Activated naive CD8-positive, alpha-beta T cell treated with anti-CD3 and anti-CD28 coated beads, Interleukin-2, amount 50 U/mL, for 16 hours (primary cell): Measurements from ENCODE around the gene TTLL12.

Experiments
- DNase-seq: peaks from one replicate; pipeline ENCODE4 v3.0.0-alpha.2; 2020; ENCODE audit warnings: low read depth, low spot score

The TTLL12 gene

GRCh38 chr22:43186272-43187170, at the start of gene TTLL12:
Gene TTLL12, minus strand, starts transcription at chr22:43187134. Its CDS starts 65 bp downstream, at chr22:43187069.
- DNase-seq, result no peak

GRCh38 chr22:43235445-43236409, 48.8 kb upstream of the TTLL12 start:
- no peak for DNase-seq

- DNase-seq, result no peak
Measured at GRCh38 chr22:43234264-43234988, 47.5 kb upstream of the TTLL12 start.

GRCh38 chr22:43233529-43233928, 46.6 kb upstream of the TTLL12 start:
- no peak for DNase-seq

- no peak for DNase-seq
Measured at GRCh38 chr22:43232445-43232844, 45.5 kb upstream of the TTLL12 start.

GRCh38 chr22:43231724-43232034, 44.7 kb upstream of the TTLL12 start:
- DNase-seq, result no peak

GRCh38 chr22:43230971-43231723, 44.2 kb upstream of the TTLL12 start:
- peak; percentile 44 for DNase-seq

GRCh38 chr22:43230571-43230970, 43.6 kb upstream of the TTLL12 start:
- no peak for DNase-seq

GRCh38 chr22:43228863-43229262, 41.9 kb upstream of the TTLL12 start:
- no peak for DNase-seq

GRCh38 chr22:43228330-43228729, 41.4 kb upstream of the TTLL12 start:
- no peak for DNase-seq

- DNase-seq, result no peak
Measured at GRCh38 chr22:43227239-43227630, 40.3 kb upstream of the TTLL12 start.

- DNase-seq, result no peak
Measured at GRCh38 chr22:43226377-43227238, 39.7 kb upstream of the TTLL12 start.

GRCh38 chr22:43225609-43226008, 38.7 kb upstream of the TTLL12 start:
- no peak for DNase-seq

- no peak for DNase-seq
Measured at GRCh38 chr22:43222987-43223386, 36.1 kb upstream of the TTLL12 start.

GRCh38 chr22:43222262-43222661, 35.3 kb upstream of the TTLL12 start:
- DNase-seq, result no peak

GRCh38 chr22:43220625-43221380, 33.9 kb upstream of the TTLL12 start:
- DNase-seq, result no peak

GRCh38 chr22:43218786-43219185, 31.9 kb upstream of the TTLL12 start:
- DNase-seq, result no peak

GRCh38 chr22:43217285-43218030, 30.5 kb upstream of the TTLL12 start:
- no peak for DNase-seq

- no peak for DNase-seq
Measured at GRCh38 chr22:43216738-43217137, 29.8 kb upstream of the TTLL12 start.
